Femur (tissue), 1 donor: ENCODE measurements around the gene SFSWAP.
"Not testable (repeated sequence)": the region's sequence is repeated elsewhere in the genome, so short reads cannot be mapped to it uniquely, and the experiment has no call there.

Experiments used
- DNase-seq: peaks from one replicate; pipeline ENCODE4 v3.0.0-alpha.2; 2017

SFSWAP gene

DNA sequence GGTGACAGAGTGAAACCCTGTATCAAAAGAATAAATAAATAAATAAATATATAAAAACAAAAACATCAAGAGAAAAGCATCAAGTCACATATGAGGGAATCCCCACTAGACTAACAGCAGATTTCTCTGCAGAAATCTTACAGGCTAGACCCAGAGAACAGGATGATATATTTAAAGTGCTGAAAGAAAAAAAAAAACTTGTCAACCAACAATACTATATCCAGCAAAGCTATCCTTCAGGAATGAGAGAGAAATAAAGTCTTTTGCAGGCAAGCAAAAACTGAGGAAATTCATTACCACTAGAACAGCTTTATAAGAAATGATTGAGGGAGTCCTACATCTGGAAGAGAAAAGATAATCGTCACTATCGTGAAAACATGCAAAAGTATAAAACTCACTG is 6.4 kb upstream of the SFSWAP start:
- no peak for DNase-seq

DNA sequence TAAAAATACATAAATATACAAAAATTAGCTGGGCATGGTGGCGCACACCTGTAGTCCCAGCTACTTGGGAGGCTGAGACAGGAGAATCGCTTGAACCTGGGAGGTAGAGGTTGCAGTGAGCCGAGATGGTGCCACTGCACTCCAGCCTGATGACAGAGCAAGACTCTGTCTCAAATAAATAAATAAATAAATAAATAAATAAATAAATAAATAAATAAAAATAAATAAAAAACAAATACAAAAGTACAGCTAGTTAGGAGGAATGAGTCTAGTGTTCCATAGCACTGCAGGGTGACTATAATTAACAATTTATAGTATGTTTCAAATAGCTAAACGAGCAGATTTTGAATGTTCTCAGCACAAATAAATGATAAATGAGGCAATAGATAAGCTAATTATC is 4.2 kb upstream of the SFSWAP start:
- not testable (repeated sequence) for DNase-seq

DNA sequence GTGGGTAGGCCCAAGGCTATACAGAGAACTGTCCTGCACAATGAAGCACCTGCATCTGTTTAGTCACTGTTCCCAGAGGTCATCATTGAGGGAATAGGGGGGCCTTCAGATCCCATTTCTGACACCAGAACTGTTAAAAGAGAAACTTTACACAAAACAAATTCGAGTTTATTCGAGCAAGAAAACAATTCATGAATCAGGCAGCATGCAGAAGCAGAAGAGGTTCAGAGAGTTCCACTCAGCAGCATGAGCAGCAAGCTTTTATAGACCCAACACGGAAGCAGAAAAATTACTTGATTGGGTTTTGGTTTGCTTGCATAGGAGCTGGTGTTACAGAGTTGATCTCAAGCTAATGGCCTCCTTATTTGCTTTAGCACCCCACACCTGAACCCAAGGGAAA is 1.7 kb upstream of the SFSWAP start:
- no peak for DNase-seq

DNA sequence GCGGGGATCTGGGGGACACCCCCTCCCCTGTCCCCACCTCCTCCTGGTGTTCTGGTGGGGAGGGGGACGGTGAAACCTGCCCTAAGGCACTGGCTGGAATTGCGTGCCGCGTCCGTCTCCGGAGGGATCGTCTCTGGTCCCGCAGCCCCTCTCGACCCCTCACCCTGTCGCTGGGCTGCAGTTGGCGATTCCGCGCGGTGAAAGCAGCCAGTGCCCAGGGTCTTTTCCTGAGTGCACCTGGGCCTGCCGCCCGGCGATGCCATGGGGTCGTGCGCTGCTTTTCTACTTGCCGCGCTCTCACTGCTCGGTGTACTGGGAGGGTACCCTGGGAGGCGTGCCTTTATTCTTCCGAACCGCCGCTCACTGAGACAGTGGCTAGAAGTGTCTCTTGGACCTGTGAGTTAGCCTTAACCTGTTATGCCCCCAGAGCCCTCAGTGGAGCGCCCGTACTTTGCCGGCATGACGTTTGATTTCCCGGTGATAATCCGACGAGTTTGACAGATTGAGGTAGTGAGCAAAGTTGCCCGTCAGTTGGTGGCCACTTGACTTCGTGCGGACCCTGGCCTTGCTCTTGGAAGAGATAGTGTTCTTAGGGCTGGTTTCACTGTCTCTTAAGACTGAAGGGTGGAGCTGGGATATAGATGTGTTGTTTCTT is 788 bp downstream of the SFSWAP start:
- no peak for DNase-seq

DNA sequence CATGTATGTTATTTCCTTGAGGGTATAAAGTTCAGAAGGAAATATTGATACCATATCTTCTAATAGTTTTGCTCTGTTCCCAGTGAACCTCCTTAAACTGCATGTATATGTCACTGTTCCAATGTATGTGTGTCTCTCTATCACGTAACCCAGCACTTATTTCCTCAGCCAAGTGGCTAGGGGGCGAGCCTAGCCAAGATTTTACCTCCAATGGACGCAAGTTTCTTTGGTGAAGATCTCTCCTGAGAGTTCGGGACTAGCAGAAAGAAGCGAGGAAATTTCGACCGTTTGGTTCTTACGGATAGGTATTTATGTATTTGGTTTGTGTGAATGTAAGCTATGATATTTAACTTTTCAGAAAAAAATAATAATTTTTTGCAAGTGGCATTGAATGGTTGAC is 2.5 kb downstream of the SFSWAP start:
- no peak for DNase-seq

DNA sequence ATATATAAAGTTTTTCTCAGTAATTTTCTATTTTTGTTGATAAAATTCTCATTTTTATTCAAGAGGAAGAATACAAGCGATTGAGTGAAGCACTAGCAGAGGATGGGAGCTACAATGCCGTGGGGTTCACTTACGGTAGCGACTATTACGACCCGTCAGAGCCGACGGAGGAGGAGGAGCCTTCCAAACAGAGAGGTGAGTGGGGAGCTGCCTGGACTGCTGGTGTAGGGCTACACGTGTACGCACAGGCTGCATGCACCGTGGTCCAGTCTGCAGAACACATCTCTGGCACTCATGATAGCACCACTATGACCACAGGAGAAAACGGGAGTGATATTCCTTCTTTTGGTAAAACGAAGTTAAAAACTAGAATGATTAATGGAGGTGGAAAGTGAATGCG is 3.9 kb downstream of the SFSWAP start:
- DNase-seq: no peak

DNA sequence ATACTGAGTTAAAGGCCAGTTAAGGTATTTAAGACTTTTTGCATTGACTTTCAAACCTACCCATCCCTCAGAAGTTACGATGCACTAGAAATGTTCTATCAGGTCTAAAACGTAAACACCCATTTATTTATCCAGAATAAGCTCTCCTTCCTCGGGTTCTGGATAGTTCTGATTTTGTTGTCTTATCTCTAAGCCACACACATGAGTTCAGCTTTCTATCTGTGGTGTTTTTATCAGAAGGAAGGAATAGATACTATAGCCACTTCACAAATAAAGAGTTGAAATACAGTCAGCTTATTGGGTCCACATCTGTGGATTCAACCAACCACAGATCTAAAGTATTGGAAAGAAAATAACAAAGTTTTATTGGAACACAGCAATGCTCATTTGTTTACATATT is 5.4 kb downstream of the SFSWAP start:
- no peak for DNase-seq

GRCh38 chr12:131720241-131720640 is 9.4 kb downstream of the SFSWAP start:
- DNase-seq: no peak

- no peak for DNase-seq
These were observed 10.0 kb downstream of the SFSWAP start for GRCh38 chr12:131720921-131721320.

DNA sequence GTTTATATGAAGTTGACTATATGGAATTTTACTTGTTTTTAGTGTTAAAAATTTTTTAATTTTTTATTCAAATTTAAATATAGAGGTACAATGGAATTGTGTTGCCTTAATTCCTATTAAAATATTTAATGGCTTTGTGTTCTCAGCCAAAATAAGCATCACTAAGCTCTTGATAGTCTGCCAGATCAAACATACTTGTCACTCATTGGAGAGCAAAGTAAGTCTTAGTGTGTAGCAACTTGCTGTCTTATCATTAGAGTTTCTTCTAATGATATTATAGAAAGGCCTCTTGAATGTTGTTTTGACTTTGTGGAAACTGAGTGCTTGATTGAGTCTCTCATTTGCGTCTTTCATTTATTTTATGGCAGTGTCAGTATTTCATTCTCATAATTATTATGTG is 10.7 kb downstream of the SFSWAP start:
- no peak for DNase-seq

DNA sequence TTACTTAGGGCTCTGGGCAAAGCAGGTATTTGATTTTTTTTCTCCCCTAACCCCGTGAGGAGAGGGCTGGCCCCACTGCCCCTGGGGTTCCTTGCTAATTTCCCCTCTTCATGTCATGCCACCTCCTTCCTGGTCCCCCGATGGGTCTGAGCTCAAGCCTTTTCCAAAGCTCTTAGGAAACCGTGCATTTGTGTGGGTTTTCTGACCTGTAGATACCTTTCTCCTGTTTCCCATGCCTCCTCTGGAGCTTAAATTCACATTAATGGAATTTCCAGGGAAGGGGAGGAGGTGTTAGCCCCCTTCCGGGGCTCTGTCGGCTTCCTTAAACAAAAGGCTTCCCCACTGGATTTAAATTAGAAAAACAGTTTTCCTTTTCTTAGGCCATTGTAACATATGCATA is 12.6 kb downstream of the SFSWAP start:
- no peak for DNase-seq

DNA sequence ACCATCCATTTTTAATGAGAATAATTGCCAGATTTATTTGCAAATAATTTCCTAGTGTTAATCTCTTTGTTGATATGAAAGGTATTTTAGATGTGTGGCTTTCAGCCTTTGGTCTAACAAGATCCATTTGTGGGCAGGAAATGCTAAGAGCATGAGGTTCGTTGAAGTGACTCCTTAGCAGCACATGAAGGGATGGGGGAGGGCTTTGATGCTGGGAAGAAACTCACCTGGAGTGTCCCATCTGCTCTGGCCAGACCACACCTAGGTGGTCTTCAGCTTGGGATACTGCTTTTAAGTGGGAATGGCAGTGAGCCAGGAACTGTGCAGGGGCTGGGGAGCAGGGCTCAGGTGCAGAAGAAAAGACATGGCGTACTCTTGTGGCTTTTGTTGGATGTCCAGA is 13.6 kb downstream of the SFSWAP start:
- DNase-seq: no peak

DNA sequence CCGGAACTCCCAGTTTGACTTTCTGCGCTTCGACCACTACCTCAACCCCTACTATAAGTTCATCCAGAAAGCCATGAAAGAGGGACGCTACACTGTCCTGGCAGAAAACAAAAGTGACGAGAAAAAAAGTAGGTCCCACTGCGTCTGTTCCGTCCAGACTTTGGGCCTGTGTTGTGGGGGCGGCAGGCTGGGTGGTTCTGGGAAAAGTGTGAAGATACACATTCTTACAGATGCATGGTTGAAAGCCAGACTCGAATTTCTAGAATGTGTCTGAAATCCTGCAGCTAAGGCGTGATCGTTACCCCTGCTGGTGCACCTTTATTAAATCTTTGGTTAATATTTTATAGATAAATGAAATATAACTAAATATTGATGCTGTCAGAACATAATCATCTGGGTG is 14.6 kb downstream of the SFSWAP start:
- no peak for DNase-seq

- DNase-seq: no peak
These were observed 17.8 kb downstream of the SFSWAP start for GRCh38 chr12:131728720-131729119.

DNA sequence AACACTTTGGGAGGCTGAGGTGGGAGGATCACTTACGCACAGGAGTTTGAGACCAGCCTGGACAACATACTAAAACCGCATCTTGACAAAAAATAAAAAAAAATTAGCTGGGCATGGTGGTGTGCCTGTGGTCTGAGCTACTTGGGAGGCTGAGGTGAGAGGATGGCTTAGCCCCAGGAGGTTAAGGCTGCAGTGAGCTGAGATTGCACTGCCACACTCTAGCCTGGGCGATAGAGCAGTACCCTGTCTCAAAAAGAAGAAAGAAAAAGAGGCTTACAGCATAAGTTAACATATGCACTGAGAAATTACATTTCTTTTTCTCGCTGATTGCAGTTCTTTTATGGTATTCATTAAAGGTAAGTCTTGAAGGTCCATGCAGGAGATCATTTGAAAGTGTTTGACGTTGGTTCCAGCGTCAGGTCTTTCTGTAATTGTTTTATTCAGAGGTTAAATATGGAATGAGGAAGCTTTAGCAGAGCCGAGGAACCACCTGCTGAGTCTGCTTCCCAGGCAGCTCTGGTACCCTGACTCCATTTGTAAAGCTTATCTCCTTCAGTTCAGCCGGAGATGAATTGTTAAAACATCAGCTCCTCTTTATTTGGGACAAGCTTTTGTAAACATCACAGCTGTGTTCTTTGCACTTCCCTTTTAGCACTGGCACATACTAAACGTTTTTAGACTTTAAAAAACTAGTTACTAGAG is 18.5 kb downstream of the SFSWAP start:
- DNase-seq: no peak

DNA sequence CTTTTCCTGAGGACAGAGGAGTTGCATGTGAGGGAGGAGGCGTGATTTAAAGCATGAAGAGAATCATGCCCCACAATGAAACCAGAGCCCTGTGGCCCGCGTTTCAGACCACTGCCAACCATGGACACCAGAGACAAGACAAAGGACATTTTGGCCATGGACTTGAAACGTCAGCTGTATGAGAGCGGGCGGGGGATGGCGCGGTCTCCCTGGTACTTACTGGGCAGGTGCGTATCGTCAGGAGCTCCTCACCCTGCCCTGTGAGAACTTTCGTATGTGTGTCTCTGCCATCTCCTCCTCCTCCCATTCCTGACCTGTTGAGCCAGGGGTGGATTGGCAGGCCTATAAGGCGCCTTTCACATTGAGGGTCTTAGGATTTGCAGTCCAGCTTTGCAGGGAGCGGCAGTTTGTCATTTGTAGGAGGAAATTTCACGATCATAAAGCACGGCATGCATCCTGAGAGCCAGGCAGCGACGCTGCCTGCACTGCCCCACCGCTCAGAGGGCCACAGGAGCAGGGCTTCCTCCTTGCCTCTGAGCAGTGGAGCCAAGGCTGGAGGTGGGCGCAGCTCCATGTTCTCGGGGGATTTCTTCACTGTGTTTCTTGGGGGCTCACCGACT is 22.2 kb downstream of the SFSWAP start:
- DNase-seq: no peak

DNA sequence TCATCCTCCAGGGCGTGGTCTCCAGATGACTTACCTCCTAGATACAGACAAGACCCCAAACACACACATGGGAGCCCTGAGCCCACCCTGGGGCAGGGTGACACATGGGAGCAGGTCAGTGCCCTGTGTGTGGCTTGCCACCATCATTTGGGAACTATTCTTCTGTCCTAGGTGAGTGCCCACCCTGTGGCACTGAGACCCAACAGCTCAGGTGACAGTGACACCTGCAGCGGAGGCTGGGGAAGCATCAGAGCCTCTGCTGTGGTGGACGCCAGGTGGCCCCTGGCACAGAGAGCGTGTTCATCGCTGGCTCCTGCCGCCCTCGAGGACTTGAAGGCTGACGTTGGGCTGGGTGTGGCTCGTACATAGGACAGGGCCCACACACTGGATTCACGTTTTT is 23.0 kb downstream of the SFSWAP start:
- no peak for DNase-seq

GRCh38 chr12:131734336-131735152 is 23.7 kb downstream of the SFSWAP start:
- DNase-seq: no peak

DNA sequence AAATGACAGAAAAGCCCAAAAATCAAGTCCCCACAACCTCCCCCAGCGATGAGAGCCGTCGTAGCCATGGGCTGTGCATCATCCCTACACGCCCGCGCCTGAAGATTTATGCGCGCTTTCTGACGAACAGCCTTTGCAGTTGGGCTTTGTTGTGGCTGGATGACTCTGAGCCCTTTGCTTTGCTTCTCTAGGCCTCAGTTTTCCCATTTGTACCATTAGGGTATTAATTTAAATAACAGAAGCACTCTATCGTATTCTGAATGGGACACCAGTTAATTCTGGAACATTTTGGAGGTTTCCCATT is 24.2 kb downstream of the SFSWAP start:
- DNase-seq: no peak

DNA sequence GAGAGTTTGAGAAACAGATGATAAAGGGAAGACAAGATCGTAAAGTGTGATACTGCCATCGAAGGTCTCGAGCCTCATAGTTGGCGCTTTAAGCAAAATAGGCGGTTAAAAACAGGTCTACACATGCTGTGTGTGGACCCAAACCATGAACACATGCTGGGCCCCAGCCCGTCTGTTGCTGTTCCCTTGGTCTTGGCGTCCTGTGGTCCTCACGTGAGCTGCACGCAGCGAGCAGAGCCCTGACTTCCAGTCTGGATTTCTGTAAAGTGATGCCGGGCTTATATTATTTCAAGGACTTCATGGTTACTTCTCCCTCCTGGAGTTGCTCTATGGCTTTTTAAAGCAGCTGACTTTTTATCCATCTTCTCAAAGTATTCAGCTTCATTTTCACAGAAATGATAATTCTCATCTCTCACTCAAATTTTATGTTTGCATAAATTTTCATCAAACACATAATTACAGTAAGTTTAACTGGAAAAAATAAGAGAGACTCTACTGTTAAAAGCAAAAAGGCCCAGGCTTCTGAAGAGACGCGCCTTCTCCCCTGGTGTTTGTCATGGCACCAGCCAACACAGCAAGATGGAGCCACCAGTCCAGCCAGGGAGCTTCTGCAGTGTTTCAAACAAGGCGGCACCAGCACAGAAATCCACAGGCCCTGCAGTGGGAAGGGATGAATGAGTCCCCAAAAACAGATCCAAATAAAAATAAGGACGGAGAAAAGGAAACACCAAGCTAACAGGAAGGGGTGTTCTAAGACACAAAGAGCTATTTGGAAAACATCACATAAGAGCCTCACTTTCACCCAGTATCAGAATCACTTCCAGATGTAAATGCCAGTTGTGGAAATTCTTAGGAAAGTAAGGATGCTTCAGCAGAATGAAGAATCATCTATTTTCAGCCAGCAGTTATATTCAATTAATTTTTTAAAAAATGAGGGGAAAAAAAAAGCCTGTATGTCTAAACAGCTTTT is 24.9 kb downstream of the SFSWAP start:
- no peak for DNase-seq

DNA sequence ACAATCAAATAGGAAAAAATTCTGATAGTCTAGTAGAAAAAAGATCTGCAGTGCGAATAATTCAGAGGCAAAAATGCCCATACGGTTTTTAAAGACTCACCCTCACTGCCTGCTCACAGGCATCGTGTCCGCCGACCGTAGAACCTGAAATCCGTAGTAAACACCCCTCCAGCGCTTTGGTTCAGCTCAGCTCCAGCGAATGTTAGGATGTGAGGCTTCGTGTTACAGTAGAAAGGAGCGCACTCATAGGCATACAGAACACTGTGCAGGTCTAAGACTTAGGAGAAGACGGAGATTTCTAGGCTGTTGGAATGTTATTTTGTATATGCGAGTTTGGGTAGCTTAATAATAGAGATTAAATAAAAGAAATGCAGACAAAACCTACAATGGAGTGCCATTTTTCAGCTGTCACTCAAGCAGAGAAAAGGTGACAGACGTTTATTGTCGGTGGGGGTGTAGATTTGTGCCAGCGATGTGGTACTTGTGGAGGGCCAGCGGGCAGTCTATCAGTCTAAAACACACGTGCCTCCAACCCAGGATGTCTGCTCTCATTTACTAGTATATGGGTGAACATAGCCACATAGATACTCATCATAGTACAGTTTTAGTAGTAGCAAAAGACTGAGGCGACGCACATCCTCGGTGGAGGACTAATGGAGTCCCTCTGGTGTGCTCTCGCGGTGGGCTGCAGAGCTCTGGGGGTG is 25.7 kb downstream of the SFSWAP start:
- no peak for DNase-seq
